CD4-positive, alpha-beta T cell treated with Interleukin-1 beta for 1 hour (primary cell): Measurements from ENCODE around the gene INSIG2.
"Not testable (repeated sequence)": the region's sequence is repeated elsewhere in the genome, so short reads cannot be mapped to it uniquely, and the experiment has no call there.

ENCODE experiments used
- DNase-seq, 2 donors: peaks; one replicate each; pipeline ENCODE4 v3.0.0-alpha.2; 2020 to 2022

The INSIG2 gene

DNA sequence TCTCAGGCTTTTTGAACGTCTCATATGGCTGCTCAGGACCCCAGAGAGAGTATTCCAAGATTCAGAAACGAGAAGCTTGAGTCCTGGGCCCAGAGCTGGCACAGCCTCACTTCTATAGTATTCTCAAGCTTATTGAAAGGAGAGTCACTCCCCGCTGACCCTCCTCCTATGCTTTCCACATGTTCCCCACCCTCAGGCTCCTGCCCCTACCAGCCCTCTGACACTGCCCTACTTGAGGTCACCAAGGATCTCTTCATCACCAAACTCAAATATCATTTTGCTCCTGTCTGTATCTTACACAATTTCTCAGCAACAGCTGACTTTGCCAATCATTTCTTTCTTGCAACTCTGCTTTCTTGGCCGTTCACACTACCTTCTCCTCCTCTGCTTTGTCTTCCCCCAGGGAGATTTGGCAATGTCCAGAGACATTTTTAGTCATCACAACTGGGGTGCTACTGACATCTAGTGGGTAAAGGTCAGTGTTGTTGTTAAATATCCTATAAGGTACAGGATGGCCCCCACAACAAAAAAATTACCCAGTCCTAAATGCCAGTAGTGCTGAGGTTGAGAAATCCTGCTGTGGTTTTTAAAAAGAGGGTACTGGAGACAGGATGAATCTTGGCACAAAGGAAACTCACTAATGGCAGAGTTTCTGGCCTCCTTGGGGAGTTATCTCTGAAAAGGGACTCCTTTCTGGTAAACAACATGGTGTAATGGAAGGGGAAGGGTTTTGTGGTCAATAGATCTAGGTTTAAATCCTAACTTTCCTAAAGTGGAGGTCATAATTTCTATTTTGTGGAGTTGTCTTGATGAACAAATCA is 26.9 kb upstream of the INSIG2 start:
- DNase-seq = peak; percentile 15 to 24

GRCh38 chr2:118062048-118062447 is 26.2 kb upstream of the INSIG2 start:
- DNase-seq = no peak

DNA sequence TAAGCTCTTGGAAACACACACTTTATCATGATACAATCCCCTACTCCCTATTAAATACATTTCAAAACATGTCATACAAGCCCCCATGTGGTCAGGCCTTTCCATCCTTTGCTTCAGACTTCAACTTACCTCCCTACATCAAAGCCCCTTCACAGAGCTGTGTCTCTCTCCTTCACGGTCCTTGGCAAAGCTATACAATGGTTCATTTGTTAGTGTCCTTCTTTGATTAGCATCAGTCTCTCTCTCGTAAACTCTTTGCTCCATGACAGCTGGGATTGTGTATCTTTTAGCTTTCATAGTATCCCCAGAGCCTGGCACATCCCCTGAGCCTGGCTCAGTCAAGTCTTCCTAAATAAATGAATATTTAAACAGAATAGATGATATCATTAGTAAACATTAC is 25.6 kb upstream of the INSIG2 start:
- DNase-seq = no peak

- DNase-seq = no peak
Measured at GRCh38 chr2:118065015-118065706, 23.1 kb upstream of the INSIG2 start.

DNA sequence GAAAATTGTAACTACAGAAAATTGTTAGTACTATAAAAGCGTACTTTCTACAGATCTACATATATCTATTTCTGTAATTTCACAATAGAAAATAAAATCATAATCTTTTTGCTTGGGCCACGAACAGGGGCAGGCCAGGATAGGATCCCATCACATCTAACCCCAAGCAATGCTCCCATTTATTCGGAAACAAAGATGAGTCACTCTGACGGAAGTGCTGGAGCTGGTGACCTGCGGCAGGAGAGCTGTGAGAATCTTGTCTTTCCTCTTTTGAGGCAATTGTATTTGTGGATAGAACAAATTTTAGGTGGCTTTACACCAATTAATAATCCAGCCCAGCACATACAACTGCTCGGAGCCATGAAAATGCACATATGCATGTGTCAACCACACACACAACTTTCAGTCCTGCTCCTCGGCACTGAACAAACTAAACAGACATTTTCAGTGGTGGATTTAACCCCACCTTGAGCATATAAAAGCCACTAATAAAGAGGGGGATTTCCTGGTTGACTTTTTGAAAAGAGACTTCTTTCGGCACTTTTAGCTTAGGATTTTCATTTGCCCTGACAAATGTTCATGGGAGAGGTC is 22.3 kb upstream of the INSIG2 start:
- DNase-seq = no peak

DNA sequence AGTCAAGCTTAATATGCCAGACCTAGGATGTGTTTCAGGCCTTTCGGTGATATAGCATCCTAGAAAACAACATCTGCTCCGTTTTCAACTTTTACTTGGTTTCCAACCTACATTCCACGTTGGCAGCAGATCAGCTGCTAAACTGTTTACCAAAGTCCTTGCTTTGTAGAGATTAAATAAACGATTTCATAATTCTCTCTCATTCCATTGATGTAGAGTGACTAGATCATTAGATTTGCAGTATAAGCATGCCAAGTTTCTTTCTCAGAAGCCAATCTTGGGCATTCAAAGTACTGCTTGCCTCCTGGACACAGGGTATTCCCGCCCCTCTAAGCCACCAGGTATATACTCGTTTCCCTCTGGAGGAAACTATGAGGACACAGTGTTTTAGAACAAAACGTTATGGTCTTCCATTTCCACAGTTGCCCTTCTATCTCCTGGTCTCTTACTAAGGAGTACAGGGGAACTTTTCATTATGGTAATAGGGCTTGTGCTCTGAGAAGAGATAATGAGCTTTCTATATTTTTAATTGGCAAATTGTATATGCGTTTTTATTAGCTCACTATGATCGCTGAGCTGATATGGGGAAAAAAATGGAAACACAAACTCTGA is 10.5 kb upstream of the INSIG2 start:
- DNase-seq = no peak

- no peak for DNase-seq
Measured at GRCh38 chr2:118078734-118079133, 9.5 kb upstream of the INSIG2 start.

DNA sequence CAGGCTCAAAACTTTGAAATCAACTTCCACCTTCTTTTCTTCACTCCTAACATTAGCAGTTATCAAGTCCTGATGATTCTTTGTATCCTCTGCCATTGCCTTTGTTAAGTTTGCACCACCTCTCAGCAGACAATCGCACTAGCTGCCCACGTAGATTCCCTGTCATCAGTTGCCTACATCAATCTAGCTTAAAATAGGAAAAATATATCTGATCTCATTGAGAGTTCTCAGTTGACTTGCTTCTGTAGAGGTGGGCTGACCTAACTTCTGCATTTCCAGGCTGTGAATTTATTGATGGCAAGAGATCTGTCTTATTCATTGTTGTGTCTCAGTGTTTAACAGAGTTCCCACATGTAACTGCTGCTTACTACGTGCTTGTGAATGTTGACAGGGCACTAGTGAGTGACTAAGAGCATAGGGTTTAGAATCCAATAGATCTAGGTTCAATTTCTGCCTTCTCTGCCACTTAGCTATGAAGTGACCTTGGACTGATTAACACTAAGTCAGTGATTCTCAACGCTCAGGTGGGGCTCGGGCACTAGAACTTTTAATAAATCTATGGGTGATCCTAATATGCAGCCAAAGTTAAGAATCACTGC is 3.7 kb upstream of the INSIG2 start:
- DNase-seq = no peak

GRCh38 chr2:118085173-118086023 is 2.9 kb upstream of the INSIG2 start:
- no peak for DNase-seq

- DNase-seq = no peak
Measured at GRCh38 chr2:118086024-118086633, 2.1 kb upstream of the INSIG2 start.

DNA sequence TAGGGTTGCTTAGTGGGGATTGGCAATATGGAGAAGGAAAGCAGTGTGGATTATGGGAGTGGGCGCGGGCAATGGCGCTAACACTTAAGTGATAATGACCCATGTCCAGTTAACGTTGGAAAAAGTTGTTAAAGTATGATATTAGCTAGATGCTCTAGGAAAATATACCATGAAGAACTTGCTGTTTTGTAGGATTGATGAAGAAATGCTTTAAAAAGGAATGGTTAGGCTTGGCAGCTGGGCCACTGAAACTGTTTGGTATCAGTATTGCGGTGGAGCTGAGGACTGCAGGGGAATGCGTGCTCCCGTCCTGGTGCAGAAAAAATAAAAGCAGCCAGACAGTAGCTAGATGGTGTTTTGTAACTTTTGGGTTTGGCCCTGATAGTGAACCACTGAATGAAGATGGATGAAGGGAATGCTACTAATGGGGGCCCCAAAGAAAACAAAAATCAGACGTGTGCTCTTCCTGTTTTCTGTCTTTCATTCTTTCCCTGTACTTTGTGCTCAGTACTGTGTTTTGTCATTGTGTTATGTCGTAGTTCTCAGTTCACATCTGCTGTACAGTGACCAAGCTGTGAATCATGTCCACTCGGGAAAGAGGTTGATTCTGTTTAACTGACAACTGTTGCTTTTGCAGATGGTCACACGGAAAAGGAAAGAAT is 999 bp downstream of the INSIG2 start:
- DNase-seq = peak; percentile 9 to 18

- no peak for DNase-seq
Measured at GRCh38 chr2:118090387-118091139, 2.3 kb downstream of the INSIG2 start.

DNA sequence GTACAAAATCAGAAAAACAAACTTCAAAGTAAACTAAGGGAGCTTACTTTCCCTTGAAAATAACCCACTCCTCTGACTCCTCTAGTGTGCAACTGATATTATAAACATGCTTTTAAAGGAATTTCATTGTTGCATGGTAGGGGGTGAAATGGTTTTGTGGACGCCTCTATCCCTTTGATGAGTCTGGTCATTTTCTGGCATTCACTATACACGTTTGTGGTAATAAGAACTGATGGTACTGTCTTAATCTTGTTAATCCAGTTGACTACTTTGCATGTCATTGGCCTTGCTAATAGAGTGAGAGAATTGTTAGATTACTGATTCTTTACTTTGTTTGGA is 2.8 kb downstream of the INSIG2 start:
- DNase-seq = no peak

DNA sequence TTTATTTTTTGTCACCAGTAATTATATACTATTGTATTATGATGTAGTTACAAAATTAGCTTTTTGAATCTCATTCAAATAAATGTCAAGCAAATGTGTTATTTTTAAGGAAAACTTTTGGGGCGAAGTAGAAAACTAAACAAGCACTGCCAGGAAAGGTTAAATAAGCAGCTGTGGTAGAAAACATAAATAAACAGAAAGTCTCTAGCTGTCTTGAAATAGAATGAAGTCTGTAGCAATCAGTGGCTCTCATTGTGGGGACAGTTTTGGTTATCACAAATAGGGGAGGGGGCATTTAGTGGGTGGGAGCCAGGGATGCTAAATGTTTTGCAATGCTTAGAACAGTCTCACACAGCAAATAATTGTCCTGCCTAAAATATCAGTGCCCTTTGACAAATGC is 3.4 kb downstream of the INSIG2 start:
- no peak for DNase-seq

- DNase-seq = not testable (repeated sequence)
Measured at GRCh38 chr2:118094102-118094501, 5.8 kb downstream of the INSIG2 start.

GRCh38 chr2:118094503-118094902 is 6.2 kb downstream of the INSIG2 start:
- no peak for DNase-seq

- no peak for DNase-seq
Measured at GRCh38 chr2:118095610-118096009, 7.3 kb downstream of the INSIG2 start.

DNA sequence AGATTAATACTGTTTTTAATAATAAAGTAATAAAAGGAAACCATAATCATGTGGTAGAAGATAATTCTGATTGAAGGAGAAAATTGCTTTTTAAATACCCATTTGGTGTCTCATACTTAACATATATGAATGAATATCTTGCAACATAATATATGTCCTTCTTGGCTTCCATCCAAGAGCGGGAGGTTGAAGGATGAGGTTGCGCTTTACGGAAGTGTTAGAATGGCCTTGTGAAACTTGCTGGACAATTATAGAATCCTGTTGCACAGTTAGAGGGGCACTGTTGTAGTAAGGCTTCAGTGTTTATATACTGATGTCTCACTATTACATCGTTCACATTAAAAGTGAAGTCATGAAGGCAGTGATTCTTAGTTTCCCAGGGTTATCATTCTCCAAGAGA is 9.4 kb downstream of the INSIG2 start:
- peak in 1 of 2 donors; percentile 20 for DNase-seq

DNA sequence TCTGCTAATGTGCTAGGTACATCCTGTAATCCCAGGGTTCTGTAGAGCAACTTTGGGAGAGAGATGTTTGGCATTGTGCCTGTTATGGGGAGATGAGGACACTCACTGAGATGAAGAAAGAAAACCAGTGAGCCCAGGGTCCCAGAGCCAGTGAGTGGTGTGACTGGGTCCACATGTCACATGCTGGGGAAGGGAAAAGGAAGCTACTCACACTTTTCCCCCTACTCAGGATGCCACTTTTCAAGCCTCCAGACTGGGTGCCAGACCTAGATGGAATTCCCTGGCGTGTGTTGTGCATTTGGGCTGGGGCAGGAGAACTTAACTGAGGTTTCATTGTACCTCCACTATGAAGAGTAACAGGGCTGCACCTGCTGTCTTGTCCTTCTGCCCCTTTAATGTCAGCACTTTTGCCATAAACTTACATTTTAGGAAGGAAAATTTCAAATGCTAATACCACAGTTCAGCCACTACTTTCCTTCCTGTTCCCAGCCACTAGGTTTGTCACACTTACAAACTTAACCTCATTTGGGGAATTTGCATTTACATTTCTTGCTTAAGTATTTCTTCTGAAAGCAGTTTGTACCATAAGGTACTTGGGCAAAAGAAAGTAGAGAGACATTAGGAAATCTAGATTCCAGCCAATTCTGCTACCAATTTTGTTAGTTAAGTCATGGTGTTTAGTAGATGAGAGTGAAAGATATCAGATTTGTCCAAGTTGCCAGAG is 10.2 kb downstream of the INSIG2 start:
- no peak for DNase-seq
